Nephron progenitor cell (in vitro differentiated cells): ENCODE measurements around the gene BBX.
A peak's percentile ranks its signal among the peaks of the same experiment; 100 is the strongest.
"Not testable (repeated sequence)": the region's sequence is repeated elsewhere in the genome, so short reads cannot be mapped to it uniquely, and the experiment has no call there.

Source experiments
- DNase-seq: peaks from one replicate; pipeline ENCODE4 v3.0.0; 2021
- H3K27ac Mint-ChIP-seq: 2 replicates; pipeline ENCODE4 v1.8.0; 2021; ENCODE audit warnings: mild to moderate bottlenecking, moderate library complexity, mixed read lengths
- H3K27me3 Mint-ChIP-seq: 2 replicates; pipeline ENCODE4 v1.8.0; 2021; ENCODE audit warnings: mild to moderate bottlenecking, low read depth, mixed read lengths; ENCODE audit not compliant: poor library complexity
- H3K36me3 Mint-ChIP-seq: 2 replicates; pipeline ENCODE4 v1.8.0; 2021; ENCODE audit warnings: low read depth, mixed read lengths
- H3K4me1 Mint-ChIP-seq: 2 replicates; pipeline ENCODE4 v1.8.0; 2021; ENCODE audit warnings: mixed read lengths
- H3K4me3 Mint-ChIP-seq: 2 replicates; pipeline ENCODE4 v1.8.0; 2021; ENCODE audit warnings: mild to moderate bottlenecking, moderate library complexity, mixed read lengths
- H3K9me3 Mint-ChIP-seq: 2 replicates; pipeline ENCODE4 v1.8.0; 2021; ENCODE audit warnings: mild to moderate bottlenecking, moderate library complexity, mixed read lengths
- TF ChIP-seq, protein P1 (sequence below): fragments of 200-600 bp; sonication (generic); IDR thresholded peaks from 2 replicates; pipeline ENCODE4 v1.5.0; 2021; ENCODE audit warnings: antibody characterized with exemption

BBX gene

DNA sequence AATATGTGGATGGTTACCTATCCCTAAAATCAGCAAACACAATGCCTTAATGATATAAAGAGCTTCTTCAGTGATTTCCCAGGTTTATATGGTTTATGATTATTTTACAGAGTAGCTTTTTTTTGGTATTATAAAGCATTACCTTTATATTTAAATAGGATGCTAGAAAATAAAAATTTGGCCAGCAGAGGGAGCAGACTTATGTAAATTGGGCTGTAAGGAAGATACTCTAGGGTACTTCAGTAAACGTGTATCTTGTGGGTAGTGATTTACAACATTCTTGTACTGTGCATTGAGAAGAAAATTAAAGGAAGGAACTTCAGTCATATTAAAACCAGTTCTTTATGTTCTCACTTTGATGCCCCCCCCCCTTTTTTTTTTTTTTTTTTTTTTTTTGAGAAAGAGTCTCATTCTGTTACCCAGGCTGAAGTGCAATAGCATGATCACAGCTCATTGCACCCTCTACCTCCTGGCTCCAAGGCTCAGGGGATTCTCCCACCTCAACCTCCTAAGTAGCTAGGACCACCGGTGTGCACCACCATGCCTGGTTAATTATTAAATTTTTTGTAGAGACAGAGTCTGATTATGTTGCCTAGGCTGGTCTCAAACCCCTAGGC, 167.9 kb downstream of the BBX start:
- Mint-ChIP-seq H3K4me1 (peaks cover 3% of the 10 kb centered on the region), H3K4me3 (no peak overlapping the region), H3K27me3 (no peaks in the 10 kb centered on the region), H3K27ac (no peak overlapping the region), H3K9me3 (peaks cover 11% of the 10 kb centered on the region), H3K36me3 (peaks cover 16% of the 10 kb centered on the region)
- DNase-seq, result no peak
- TF ChIP-seq, protein P1, sequence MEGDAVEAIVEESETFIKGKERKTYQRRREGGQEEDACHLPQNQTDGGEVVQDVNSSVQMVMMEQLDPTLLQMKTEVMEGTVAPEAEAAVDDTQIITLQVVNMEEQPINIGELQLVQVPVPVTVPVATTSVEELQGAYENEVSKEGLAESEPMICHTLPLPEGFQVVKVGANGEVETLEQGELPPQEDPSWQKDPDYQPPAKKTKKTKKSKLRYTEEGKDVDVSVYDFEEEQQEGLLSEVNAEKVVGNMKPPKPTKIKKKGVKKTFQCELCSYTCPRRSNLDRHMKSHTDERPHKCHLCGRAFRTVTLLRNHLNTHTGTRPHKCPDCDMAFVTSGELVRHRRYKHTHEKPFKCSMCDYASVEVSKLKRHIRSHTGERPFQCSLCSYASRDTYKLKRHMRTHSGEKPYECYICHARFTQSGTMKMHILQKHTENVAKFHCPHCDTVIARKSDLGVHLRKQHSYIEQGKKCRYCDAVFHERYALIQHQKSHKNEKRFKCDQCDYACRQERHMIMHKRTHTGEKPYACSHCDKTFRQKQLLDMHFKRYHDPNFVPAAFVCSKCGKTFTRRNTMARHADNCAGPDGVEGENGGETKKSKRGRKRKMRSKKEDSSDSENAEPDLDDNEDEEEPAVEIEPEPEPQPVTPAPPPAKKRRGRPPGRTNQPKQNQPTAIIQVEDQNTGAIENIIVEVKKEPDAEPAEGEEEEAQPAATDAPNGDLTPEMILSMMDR, result peak; percentile 33

DNA sequence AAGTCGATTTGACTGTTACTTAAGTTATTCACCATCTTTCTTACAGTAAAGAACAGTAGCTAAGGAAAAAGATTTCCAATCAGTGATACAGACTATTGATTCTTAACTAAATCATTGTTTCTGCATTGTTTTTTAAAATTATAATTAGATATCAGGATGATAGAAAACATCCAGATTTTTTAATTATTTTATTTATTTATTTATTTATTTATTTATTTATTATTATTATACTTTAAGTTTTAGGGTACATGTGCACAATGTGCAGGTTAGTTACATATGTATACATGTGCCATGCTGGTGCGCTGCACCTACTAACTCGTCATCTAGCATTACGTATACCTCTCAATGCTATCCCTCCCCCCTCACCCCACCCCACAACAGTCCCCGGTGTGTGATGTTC, 169.2 kb downstream of the BBX start:
- not testable (repeated sequence) for DNase-seq, H3K27me3 Mint-ChIP-seq, H3K4me3 Mint-ChIP-seq, H3K27ac Mint-ChIP-seq, H3K4me1 Mint-ChIP-seq
- Mint-ChIP-seq H3K9me3 (peaks cover 24% of the 10 kb centered on the region), H3K36me3 (peaks cover 28% of the 10 kb centered on the region)

DNA sequence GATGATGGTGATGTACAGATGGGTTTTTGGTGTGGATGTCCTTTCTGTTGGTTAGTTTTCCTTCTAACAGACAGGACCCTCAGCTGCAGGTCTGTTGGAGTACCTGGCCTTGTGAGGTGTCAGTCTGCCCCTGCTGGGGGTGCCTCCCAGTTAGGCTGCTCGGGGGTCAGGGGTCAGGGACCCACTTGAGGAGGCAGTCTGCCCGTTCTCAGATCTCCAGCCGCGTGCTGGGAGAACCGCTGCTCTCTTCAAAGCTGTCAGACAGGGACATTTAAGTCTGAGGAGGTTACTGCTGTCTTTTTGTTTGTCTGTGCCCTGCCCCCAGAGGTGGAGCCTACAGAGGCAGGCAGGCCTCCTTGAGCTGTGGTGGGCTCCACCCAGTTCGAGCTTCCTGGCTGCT, 174.6 kb downstream of the BBX start:
- peak overlapping the region; percentile 80 for H3K4me3 Mint-ChIP-seq
- H3K4me1 Mint-ChIP-seq, result peaks cover 22% of the 10 kb centered on the region
- DNase-seq, H3K27me3 Mint-ChIP-seq: not testable (repeated sequence)
- H3K36me3 Mint-ChIP-seq, result peaks cover 36% of the 10 kb centered on the region
- peak overlapping the region; percentile 95 for H3K27ac Mint-ChIP-seq
- peaks cover 25% of the 10 kb centered on the region for H3K9me3 Mint-ChIP-seq

DNA sequence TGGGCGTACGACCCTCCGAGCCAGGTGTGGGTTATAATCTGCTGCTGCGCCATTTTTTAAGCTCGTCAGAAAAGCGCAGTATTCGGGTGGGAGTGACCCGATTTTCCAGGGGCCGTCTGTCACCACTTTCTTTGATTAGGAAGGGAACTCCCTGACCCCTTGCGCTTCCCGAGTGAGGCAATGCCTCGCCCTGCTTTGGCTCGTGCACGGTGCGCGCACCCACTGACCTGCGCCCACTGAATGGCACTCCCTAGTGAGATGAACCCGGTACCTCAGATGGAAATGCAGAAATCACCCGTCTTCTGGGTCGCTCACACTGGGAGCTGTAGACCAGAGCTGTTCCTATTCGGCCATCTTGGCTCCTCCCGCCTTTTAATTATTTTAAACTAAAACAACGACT, 175.1 kb downstream of the BBX start:
- Mint-ChIP-seq H3K4me1 (peaks cover 27% of the 10 kb centered on the region), H3K36me3 (peaks cover 36% of the 10 kb centered on the region), H3K27ac (peak overlapping the region; percentile 81), H3K9me3 (peaks cover 24% of the 10 kb centered on the region), H3K4me3 (peak overlapping the region; percentile 80)
- not testable (repeated sequence) for H3K27me3 Mint-ChIP-seq
- peak; percentile 10 for DNase-seq

DNA sequence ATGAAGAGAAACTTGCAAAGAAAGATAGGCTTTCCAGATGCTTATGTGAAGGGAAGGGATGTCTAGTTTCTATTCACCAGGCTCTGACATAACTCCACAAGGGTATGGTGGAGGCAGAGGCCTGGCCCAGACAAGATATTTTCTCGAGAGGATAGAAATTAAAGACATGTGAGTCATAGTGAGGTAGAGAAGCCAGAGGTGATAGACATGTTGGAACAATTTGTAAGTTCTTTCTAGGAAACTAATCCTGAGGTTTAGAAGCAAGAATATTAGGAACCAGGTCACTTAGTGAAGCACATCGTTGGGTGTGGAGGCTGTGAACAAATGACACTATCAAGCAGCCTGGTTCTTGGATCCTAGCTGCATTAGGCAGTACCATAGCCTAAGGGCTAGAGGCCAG, 176.9 kb downstream of the BBX start:
- TF ChIP-seq, protein P1, result no peak
- no peak overlapping the region for H3K27ac Mint-ChIP-seq
- DNase-seq, result no peak
- no peak overlapping the region for H3K4me3 Mint-ChIP-seq
- no peaks in the 10 kb centered on the region for H3K27me3 Mint-ChIP-seq
- H3K9me3 Mint-ChIP-seq, result peaks cover 21% of the 10 kb centered on the region
- H3K4me1 Mint-ChIP-seq, result peaks cover 39% of the 10 kb centered on the region
- peaks cover 46% of the 10 kb centered on the region for H3K36me3 Mint-ChIP-seq

DNA sequence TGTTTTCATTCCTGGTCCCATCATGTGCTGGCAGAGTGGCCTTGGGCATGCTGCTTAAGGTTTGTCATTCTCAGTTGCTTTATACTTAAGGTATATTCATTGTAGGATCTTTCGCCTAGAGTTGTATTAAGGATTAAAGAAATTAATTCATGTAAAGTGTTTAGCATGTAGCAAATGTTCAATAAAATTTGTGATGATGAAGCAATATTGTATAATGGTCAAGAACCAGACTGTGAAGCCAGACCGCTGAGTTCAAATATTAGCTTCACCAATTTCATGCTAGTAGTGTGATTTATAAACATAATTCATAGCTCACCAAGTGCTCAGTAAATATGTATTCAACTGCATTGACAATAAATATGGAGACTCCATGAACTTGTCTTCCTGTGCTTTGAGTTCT, 178.5 kb downstream of the BBX start:
- H3K9me3 Mint-ChIP-seq, result peaks cover 14% of the 10 kb centered on the region
- peaks cover 46% of the 10 kb centered on the region for H3K4me1 Mint-ChIP-seq
- no peak overlapping the region for H3K27ac Mint-ChIP-seq

DNA sequence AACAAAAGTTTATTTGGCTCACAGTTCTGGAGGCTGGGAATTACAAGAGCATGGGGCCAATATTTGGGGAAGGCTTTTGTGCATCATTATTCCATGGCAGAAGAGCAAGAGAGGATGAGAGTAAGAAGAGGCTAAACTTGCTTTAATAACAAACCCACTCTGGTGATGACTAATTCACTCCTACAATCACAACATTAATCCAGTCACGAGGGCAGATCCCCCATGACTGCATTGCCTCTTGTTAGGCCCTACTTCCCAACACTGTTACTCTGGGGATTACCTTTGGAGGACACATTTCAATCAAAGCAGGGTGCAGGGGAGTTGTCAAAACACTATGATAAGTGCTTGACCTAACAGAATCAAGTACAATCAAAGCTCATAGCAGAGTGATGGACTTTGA, 181.7 kb downstream of the BBX start:
- TF ChIP-seq, protein P1, result no peak
- Mint-ChIP-seq H3K9me3 (no peaks in the 10 kb centered on the region), H3K27ac (peak overlapping the region; percentile 59), H3K36me3 (peaks cover 24% of the 10 kb centered on the region), H3K4me1 (peaks cover 32% of the 10 kb centered on the region), H3K27me3 (no peaks in the 10 kb centered on the region), H3K4me3 (no peak overlapping the region)
- no peak for DNase-seq

More for the DNA sequence above, 178.5 kb downstream of the BBX start:
- H3K36me3 Mint-ChIP-seq, result peaks cover 43% of the 10 kb centered on the region
- no peak overlapping the region for H3K4me3 Mint-ChIP-seq
- H3K27me3 Mint-ChIP-seq, result no peaks in the 10 kb centered on the region
- DNase-seq, result no peak
- TF ChIP-seq, protein P1, result no peak
